GM12872 (cell line): ENCODE data around the gene ZNF367.

Experiments used
- CTCF ChIP-seq: IDR thresholded peaks from 3 replicates; pipeline ENCODE4 v1.5.1; 2011; ENCODE audit warnings: low read depth, mild to moderate bottlenecking, low read length, moderate library complexity; ENCODE audit not compliant: insufficient read depth

The ZNF367 gene

GRCh38 chr9:96344458-96345180 is 73.6 kb downstream of the ZNF367 start:
- no peak for TF ChIP-seq CTCF

GRCh38 chr9:96343515-96344360 is 74.4 kb downstream of the ZNF367 start:
- TF ChIP-seq CTCF = no peak

GRCh38 chr9:96342571-96343245 is 75.5 kb downstream of the ZNF367 start:
- no peak for TF ChIP-seq CTCF

- no peak for TF ChIP-seq CTCF
Observed at GRCh38 chr9:96340707-96341106, 77.5 kb downstream of the ZNF367 start.

- TF ChIP-seq CTCF = no peak
Observed at GRCh38 chr9:96338299-96338698, 79.9 kb downstream of the ZNF367 start.
